NCI-H1694 treated with DMSO at 0.1 percent for 48 hours (cell line): ENCODE measurements around the gene OR1D5.
A peak's percentile ranks its signal among the peaks of the same experiment; 100 is the strongest.
"Not testable (repeated sequence)": the region's sequence is repeated elsewhere in the genome, so short reads cannot be mapped to it uniquely, and the experiment has no call there.

Experiments used
- DNase-seq: peaks from one replicate; lab custom pipeline; 2025; lab: John Stamatoyannopoulos, UW

OR1D5 gene

GRCh38 chr17:3032258-3033247, 30.9 kb downstream of the OR1D5 start:
- DNase-seq: no peak

- DNase-seq: not testable (repeated sequence)
Measured at GRCh38 chr17:3030852-3031470, 32.4 kb downstream of the OR1D5 start.

GRCh38 chr17:3030096-3030495, 33.3 kb downstream of the OR1D5 start:
- DNase-seq: no peak

GRCh38 chr17:3029213-3029913, 34.0 kb downstream of the OR1D5 start:
- DNase-seq: no peak

- no peak for DNase-seq
Measured at GRCh38 chr17:3027786-3028532, 35.4 kb downstream of the OR1D5 start.

- no peak for DNase-seq
Measured at GRCh38 chr17:3026856-3027751, 36.3 kb downstream of the OR1D5 start.

- no peak for DNase-seq
Measured at GRCh38 chr17:3026125-3026855, 37.1 kb downstream of the OR1D5 start.

GRCh38 chr17:3025421-3026124, 37.8 kb downstream of the OR1D5 start:
- no peak for DNase-seq

- DNase-seq: no peak
Measured at GRCh38 chr17:3024346-3024745, 39.1 kb downstream of the OR1D5 start.

- no peak for DNase-seq
Measured at GRCh38 chr17:3022197-3022596, 41.2 kb downstream of the OR1D5 start.

- no peak for DNase-seq
Measured at GRCh38 chr17:3020381-3020780, 43.0 kb downstream of the OR1D5 start.

- DNase-seq: no peak
Measured at GRCh38 chr17:3019761-3020160, 43.6 kb downstream of the OR1D5 start.

- no peak for DNase-seq
Measured at GRCh38 chr17:3017936-3018335, 45.5 kb downstream of the OR1D5 start.

GRCh38 chr17:3015890-3016289, 47.5 kb downstream of the OR1D5 start:
- no peak for DNase-seq

- DNase-seq: peak; percentile 54
Measured at GRCh38 chr17:3012926-3013581, 50.4 kb downstream of the OR1D5 start.
